ENCODE data around the gene SBF2. TPM values are rescaled to one million over a fixed set of nuclear protein-coding genes. Genes with fewer than 3 reads are reported as not detected.

SBF2 gene
- total RNA-seq, 4 donors from 2014 or later: 53.8 to 125 (median 76.4) TPM

DNA sequence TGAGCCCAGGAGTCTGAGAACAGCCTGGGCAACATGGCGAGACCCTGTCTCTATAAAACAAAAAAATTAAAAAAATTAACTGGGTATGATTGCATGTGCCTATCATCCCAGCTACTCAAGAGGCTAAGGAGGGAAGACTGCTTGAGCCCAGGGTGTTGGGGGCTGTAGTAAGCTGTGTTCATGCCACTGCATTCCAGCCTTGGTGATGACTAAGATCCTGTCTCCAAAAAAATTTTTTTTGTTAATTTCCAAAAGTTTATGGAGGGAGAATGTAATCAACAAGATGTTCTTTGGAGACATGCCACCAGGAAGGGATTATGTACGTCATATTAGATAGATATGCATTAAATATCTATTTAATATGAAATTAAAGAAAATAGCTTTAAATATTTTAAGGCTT lies 267.5 kb downstream of the SBF2 start:
- no peak for DNase-seq (ENCODE audit: low spot score)
- TF ChIP-seq CTCF (IDR thresholded peaks at IDR 0.05): no peak

GRCh38 chr11:10023212-10023611 lies 270.8 kb downstream of the SBF2 start:
- ATAC-seq (ENCODE audit: low FRiP score): no peak
- DNase-seq (ENCODE audit: low spot score): no peak
- TF ChIP-seq CTCF (IDR thresholded peaks at IDR 0.05): no peak

More for the DNA sequence above, 267.5 kb downstream of the SBF2 start:
- no peak for ATAC-seq (ENCODE audit: low FRiP score)

GRCh38 chr11:10022764-10023163 lies 271.3 kb downstream of the SBF2 start:
- DNase-seq (ENCODE audit: low spot score) (no peak), ATAC-seq (ENCODE audit: low FRiP score) (no peak)
- no peak for TF ChIP-seq CTCF (IDR thresholded peaks at IDR 0.05)

GRCh38 chr11:10021563-10021962 lies 272.5 kb downstream of the SBF2 start:
- TF ChIP-seq CTCF (IDR thresholded peaks at IDR 0.05): no peak
- DNase-seq (ENCODE audit: low spot score) (no peak), ATAC-seq (ENCODE audit: low FRiP score) (no peak)

DNA sequence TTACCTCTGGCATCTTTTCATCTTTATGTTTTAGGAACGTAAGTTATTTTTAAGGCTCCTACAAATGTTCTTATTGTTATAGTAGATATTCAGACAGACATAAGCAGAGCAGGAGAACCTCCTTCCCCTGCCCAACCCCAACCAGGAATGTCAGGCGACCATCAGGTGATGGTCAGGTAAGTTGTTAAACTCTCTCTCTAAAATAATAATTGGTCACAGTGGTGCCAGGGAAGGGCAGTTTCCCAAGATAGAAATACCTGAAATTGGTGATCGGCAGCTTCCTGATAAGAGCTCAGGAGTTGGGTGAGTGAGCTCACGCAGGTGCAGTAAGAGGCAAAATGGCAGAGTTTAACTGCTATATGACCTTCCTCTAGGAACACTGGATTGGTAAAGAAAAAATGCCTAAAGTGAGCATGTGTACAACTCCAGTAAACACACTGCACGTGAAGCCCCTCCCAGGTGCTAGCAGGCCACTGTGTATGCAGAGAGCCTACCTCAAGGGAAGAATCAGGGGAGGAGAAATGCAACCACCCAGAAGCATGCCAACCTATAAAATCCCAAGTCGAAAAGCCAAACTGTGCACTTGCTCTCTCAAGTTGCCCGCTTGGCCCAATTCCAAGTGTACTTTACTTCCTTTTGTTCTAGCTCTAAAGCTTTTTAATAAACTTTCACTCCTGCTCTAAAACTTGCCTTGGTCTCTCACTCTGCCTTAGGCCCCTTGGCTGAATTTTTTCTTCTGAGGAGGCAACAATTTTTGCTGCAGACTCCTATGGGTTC lies 273.9 kb downstream of the SBF2 start:
- no peak for ATAC-seq (ENCODE audit: low FRiP score)
- DNase-seq (ENCODE audit: low spot score): no peak

DNA sequence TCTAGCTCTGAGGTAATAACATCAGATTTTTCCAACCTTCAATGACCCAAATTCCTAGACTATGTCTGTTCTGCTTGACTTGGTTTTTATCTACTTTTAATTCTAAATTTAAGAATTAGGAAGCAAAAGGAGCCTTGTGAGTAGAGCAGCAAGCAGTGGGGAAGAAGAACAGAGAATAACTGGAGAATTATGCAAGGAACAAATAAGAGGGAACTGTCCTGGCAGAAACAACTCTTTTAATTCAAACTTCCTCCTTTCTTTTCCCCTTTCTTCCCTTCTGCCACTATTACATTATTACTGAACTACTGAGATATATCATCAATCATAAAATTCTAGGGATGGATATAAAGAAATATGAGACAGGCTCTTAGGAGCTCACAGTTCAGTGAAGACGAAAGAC lies 276.1 kb downstream of the SBF2 start:
- DNase-seq (ENCODE audit: low spot score) (no peak), ATAC-seq (ENCODE audit: low FRiP score) (no peak)
- no peak for TF ChIP-seq CTCF (IDR thresholded peaks at IDR 0.05)

More for the DNA sequence above, 273.9 kb downstream of the SBF2 start:
- no peak for TF ChIP-seq CTCF (IDR thresholded peaks at IDR 0.05)

DNA sequence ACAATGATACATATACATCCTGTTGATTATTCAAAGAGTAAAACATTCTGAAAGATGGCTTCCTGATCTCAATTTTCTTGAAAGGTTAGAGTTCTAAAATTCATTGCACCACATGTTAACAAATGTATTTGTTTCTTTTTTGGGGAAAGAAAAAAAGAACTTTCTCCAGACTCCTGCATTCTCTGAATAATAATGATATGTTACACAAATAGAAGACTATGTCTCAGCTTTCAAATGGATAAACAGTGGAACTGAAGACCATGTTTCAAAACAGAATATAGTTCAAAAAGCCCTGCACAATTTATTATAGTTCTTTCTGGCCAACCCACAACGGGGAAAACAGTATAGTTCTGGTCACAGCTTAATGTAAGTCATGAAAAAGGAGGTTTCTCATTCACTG lies 277.0 kb downstream of the SBF2 start:
- ATAC-seq (ENCODE audit: low FRiP score) (no peak), DNase-seq (ENCODE audit: low spot score) (no peak)
- no peak for TF ChIP-seq CTCF (IDR thresholded peaks at IDR 0.05)
